HepG2 (cell line): ENCODE data around the gene LRRC8C. TPM values are rescaled to one million over a fixed set of nuclear protein-coding genes. Genes with fewer than 3 reads are reported as not detected.

Experiments
- ATAC-seq: fragments of 200-7000 bp; cut with Tn5 transposase; 3 replicates; pipeline ENCODE4 v1.9.1; 2020; ENCODE audit warnings: mild to moderate bottlenecking, moderate library complexity
- BruUV-seq: library from RNA; stranded (reverse); fragments of 400-500 nt; replicated peaks from 2 replicates; lab custom pipeline; 2021; lab: Mats Ljungman, UMichigan
- CTCF ChIA-PET: fragments of 300-600 bp; formaldehyde crosslinking; extraction: SDS; loops from one replicate; lab custom pipeline; 2021; ENCODE audit warnings: low total read pairs, inconsistent platforms, low intra/inter-chr PET ratio; lab: Yijun Ruan, JAX
- POLR2A ChIA-PET: fragments of 350-600 bp; sonication (Branson Sonifier 250); formaldehyde crosslinking; loops from one replicate; lab custom pipeline; 2020; ENCODE audit warnings: antibody characterized with exemption, inconsistent platforms; lab: Yijun Ruan, JAX
- DNase-seq: peaks from one replicate; pipeline ENCODE4 v3.0.0-alpha.2; 2015; ENCODE audit warnings: low spot score
- FAIRE-seq: peaks from 3 replicates; lab custom pipeline; 2011; peaks lifted over from hg19 to GRCh38; lab: Jason Lieb, UNC
- H2AFZ ChIP-seq: one replicate; pipeline ENCODE4 v1.6.1; 2011; ENCODE audit warnings: low read length, inconsistent platforms
- H3K27ac ChIP-seq: fragments of 300-600 bp; 3 replicates; pipeline ENCODE4 v1.8.0; 2011; ENCODE audit warnings: mixed run types, mild to moderate bottlenecking, mixed read lengths, low read length, inconsistent platforms; ENCODE audit not compliant: insufficient read depth; ENCODE audit errors: extremely low read length
- H3K27me3 ChIP-seq, 2 experiments: fragments of 200-600 bp in 1 of 2; 2 replicates in 1 of 2; 3 replicates in 1 of 2; pipeline versions ENCODE4 v1.6.0 to v1.8.0; 2011; ENCODE audit warnings: low read length in 2 of 2, mild to moderate bottlenecking in 2 of 2, moderate library complexity in 2 of 2, inconsistent platforms in 1 of 2; ENCODE audit not compliant: insufficient read depth in 2 of 2, control insufficient read depth in 1 of 2
- H3K36me3 ChIP-seq, 2 experiments: fragments of 200-600 bp in 1 of 2; replicated peaks in 1 of 2; 2 replicates in 1 of 2; 3 replicates in 1 of 2; pipeline versions ENCODE4 v1.5.1 to v1.8.0; 2011; ENCODE audit warnings: low read length in 2 of 2, inconsistent platforms in 1 of 2; ENCODE audit not compliant: insufficient read depth in 2 of 2, control insufficient read depth in 1 of 2
- H3K4me1 ChIP-seq: 2 replicates; pipeline ENCODE4 v1.5.1; 2012; ENCODE audit warnings: low read length, inconsistent platforms; ENCODE audit not compliant: insufficient read depth
- H3K4me2 ChIP-seq: 2 replicates; pipeline ENCODE4 v1.6.0; 2011; ENCODE audit warnings: low read depth, low read length, inconsistent platforms
- H3K4me3 ChIP-seq, 3 experiments: fragments of 200-600 bp in 1 of 3; sonication (generic), shearing (Covaris generic) in 1 of 3; replicated peaks in 1 of 3; 2 replicates each; pipeline ENCODE4 v1.5.1; 2011 to 2016; ENCODE audit warnings: low read length in 3 of 3, inconsistent platforms in 2 of 3, low read depth in 2 of 3, mild to moderate bottlenecking in 2 of 3, control low read depth in 1 of 3, mixed read lengths in 1 of 3; ENCODE audit not compliant: insufficient read depth in 1 of 3
- H3K79me2 ChIP-seq: one replicate; pipeline ENCODE4 v1.6.1; 2011; ENCODE audit warnings: low read length, inconsistent platforms; ENCODE audit not compliant: insufficient read depth
- H3K9ac ChIP-seq: 2 replicates; pipeline ENCODE4 v1.6.0; 2011; ENCODE audit warnings: mild to moderate bottlenecking, low read depth, low read length, inconsistent platforms; ENCODE audit not compliant: insufficient read depth
- H3K9me3 ChIP-seq: 2 replicates; pipeline ENCODE4 v1.5.1; 2012; ENCODE audit warnings: mild to moderate bottlenecking, low read length
- H4K20me1 ChIP-seq: 2 replicates; pipeline ENCODE4 v1.6.0; 2011; ENCODE audit warnings: inconsistent platforms, mild to moderate bottlenecking, low read length, moderate library complexity; ENCODE audit not compliant: insufficient read depth
- ISL2 ChIP-seq: sonication (generic); formaldehyde crosslinking; IDR thresholded peaks from 2 replicates; pipeline ENCODE4 v1.5.0; 2020; ENCODE audit warnings: missing genetic modification reagents
- MED8 ChIP-seq: sonication (generic); formaldehyde crosslinking; IDR thresholded peaks from 2 replicates; pipeline ENCODE4 v1.8.1; 2023; ENCODE audit warnings: mild to moderate bottlenecking, missing genetic modification reagents; ENCODE audit not compliant: insufficient replicate concordance
- RFX5 ChIP-seq: IDR thresholded peaks from 2 replicates; pipeline ENCODE4 v1.6.1; 2011; ENCODE audit warnings: low read depth, low read length, improper control_type of control experiment
- SMAD1 ChIP-seq: sonication (generic); formaldehyde crosslinking; IDR thresholded peaks from 2 replicates; pipeline ENCODE4 v1.4.0; 2020; ENCODE audit warnings: missing genetic modification reagents, low read depth, mild to moderate bottlenecking, borderline replicate concordance
- SNAPC2 ChIP-seq: sonication (generic); formaldehyde crosslinking; IDR thresholded peaks from 2 replicates; pipeline ENCODE4 v1.8.1; 2022; ENCODE audit warnings: mild to moderate bottlenecking, missing genetic modification reagents
- THAP9 ChIP-seq: sonication (generic); formaldehyde crosslinking; IDR thresholded peaks from 2 replicates; pipeline ENCODE4; 2020; ENCODE audit warnings: missing genetic modification reagents, mild to moderate bottlenecking, borderline replicate concordance
- ZNF12 ChIP-seq: sonication (generic); formaldehyde crosslinking; IDR thresholded peaks from 2 replicates; pipeline ENCODE4 v1.5.0; 2020; ENCODE audit warnings: missing genetic modification reagents
- ZNF18 ChIP-seq: sonication (generic); formaldehyde crosslinking; IDR thresholded peaks from 2 replicates; pipeline ENCODE4 v1.8.0; 2022; ENCODE audit warnings: mild to moderate bottlenecking, missing genetic modification reagents; ENCODE audit not compliant: insufficient replicate concordance
- ZNF333 ChIP-seq: sonication (generic); formaldehyde crosslinking; IDR thresholded peaks from 2 replicates; pipeline ENCODE4 v1.4.0; 2020; ENCODE audit warnings: mild to moderate bottlenecking, missing genetic modification reagents, borderline replicate concordance
- ZNF362 ChIP-seq: sonication (generic); formaldehyde crosslinking; IDR thresholded peaks from 2 replicates; pipeline ENCODE4 v1.4.0; 2020; ENCODE audit warnings: missing genetic modification reagents, mild to moderate bottlenecking, borderline replicate concordance
- ZNF841 ChIP-seq: sonication (generic); formaldehyde crosslinking; IDR thresholded peaks from 2 replicates; pipeline ENCODE4 v1.8.1; 2023; ENCODE audit warnings: missing genetic modification reagents, borderline replicate concordance
- ZNF891 ChIP-seq: sonication (generic); formaldehyde crosslinking; IDR thresholded peaks from 2 replicates; pipeline ENCODE4 v1.5.0; 2020; ENCODE audit warnings: mild to moderate bottlenecking, missing genetic modification reagents
- in situ Hi-C: cut with HindIII; loops from 2 replicates; pipeline ENCODE4 v1.10.0; 2017; ENCODE audit warnings: low pct_unique_long_range_greater_than_20kb; ENCODE audit not compliant: extremely low pct_ligation_motif_present
- intact Hi-C: fragments of 100-400 bp; cut with micrococcal nuclease; formaldehyde crosslinking; loops from one replicate; pipeline ENCODE4 v1.10.0; 2022; ENCODE audit not compliant: unreplicated experiment
- polyA plus RNA-seq, 8 experiments: library from polyadenylated mRNA; depleted of rRNA in 3 of 8; stranded (reverse) in 7 of 8; unstranded in 1 of 8; fragments of >200 nt; fragmentation: Illumina TruSeq in 4 of 8; extraction: Trizol in 4 of 8; gene quantifications; 2 replicates each; pipeline versions ENCODE4 v1.2.1 to v1.2.3, GENCODE V29; 2011 to 2016; ENCODE audit warnings: low read depth in 4 of 8, missing spikeins in 1 of 8, mixed read lengths in 1 of 8; ENCODE audit not compliant: insufficient read depth in 1 of 8
- total RNA-seq, 5 experiments: library from RNA; depleted of rRNA; stranded (reverse); fragments of >200 nt; fragmentation: Illumina TruSeq; extraction: Trizol; gene quantifications; 2 replicates each; pipeline ENCODE4 v1.2.3, GENCODE V29; 2016; ENCODE audit warnings: low read depth in 1 of 5
- TF ChIP-seq, protein P1 (sequence below): sonication (generic); formaldehyde crosslinking; IDR thresholded peaks from 2 replicates; pipeline ENCODE4 v1.4.0; 2020; ENCODE audit warnings: mild to moderate bottlenecking, missing genetic modification reagents
- TF ChIP-seq, protein P2 (sequence below): sonication (generic); formaldehyde crosslinking; IDR thresholded peaks from 2 replicates; pipeline ENCODE4 v1.4.0; 2020; ENCODE audit warnings: missing genetic modification reagents

Gene LRRC8C
- total and polyA plus RNA-seq, 2 of the 13 experiments (the other 11 are each of a cell fraction or from before 2014, with no cell fraction given) = 0.22 to 0.32 TPM

GRCh38 chr1:89682611-89683010, 49.7 kb downstream of the LRRC8C start:
- ATAC-seq (no peak), FAIRE-seq (no peak), DNase-seq (no peak)
- H2AFZ ChIP-seq = no peak overlapping the region
- H3K27ac ChIP-seq = no peak overlapping the region
- no peaks in the 10 kb centered on the region for H3K9me3 ChIP-seq
- H3K36me3 ChIP-seq = no peaks in the 10 kb centered on the region
- no peaks in the 10 kb centered on the region for H3K4me1 ChIP-seq
- in situ Hi-C loops (no loop called here), intact Hi-C loops (no loop called here)
- ChIA-PET CTCF (no interaction called here), POLR2A (no interaction called here)
- BruUV-seq = no TSS peak
- no peaks in the 10 kb centered on the region for H3K79me2 ChIP-seq
- H4K20me1 ChIP-seq = no peaks in the 10 kb centered on the region
- TF ChIP-seq RFX5 = no peak
- TF ChIP-seq ZNF362 (CRISPR knock-in tag) = no peak
- no peak for TF ChIP-seq ZNF333
- no peak for TF ChIP-seq MED8 (CRISPR knock-in tag)
- no peak for TF ChIP-seq ZNF18 (CRISPR knock-in tag)
- no peak for TF ChIP-seq ZNF12
- no peak for TF ChIP-seq ZNF841 (CRISPR knock-in tag)
- no peak for TF ChIP-seq ZNF891 (CRISPR knock-in tag)
- TF ChIP-seq THAP9 (CRISPR knock-in tag) = no peak
- no peak for TF ChIP-seq ISL2 (CRISPR knock-in tag)
- TF ChIP-seq, protein P1, sequence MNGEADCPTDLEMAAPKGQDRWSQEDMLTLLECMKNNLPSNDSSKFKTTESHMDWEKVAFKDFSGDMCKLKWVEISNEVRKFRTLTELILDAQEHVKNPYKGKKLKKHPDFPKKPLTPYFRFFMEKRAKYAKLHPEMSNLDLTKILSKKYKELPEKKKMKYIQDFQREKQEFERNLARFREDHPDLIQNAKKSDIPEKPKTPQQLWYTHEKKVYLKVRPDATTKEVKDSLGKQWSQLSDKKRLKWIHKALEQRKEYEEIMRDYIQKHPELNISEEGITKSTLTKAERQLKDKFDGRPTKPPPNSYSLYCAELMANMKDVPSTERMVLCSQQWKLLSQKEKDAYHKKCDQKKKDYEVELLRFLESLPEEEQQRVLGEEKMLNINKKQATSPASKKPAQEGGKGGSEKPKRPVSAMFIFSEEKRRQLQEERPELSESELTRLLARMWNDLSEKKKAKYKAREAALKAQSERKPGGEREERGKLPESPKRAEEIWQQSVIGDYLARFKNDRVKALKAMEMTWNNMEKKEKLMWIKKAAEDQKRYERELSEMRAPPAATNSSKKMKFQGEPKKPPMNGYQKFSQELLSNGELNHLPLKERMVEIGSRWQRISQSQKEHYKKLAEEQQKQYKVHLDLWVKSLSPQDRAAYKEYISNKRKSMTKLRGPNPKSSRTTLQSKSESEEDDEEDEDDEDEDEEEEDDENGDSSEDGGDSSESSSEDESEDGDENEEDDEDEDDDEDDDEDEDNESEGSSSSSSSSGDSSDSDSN (CRISPR knock-in tag) = no peak
- TF ChIP-seq SNAPC2 (CRISPR knock-in tag) = no peak
- TF ChIP-seq, protein P2, sequence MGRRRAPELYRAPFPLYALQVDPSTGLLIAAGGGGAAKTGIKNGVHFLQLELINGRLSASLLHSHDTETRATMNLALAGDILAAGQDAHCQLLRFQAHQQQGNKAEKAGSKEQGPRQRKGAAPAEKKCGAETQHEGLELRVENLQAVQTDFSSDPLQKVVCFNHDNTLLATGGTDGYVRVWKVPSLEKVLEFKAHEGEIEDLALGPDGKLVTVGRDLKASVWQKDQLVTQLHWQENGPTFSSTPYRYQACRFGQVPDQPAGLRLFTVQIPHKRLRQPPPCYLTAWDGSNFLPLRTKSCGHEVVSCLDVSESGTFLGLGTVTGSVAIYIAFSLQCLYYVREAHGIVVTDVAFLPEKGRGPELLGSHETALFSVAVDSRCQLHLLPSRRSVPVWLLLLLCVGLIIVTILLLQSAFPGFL (CRISPR knock-in tag) = no peak
- TF ChIP-seq SMAD1 (CRISPR knock-in tag) = no peak
- no peak overlapping the region for H3K9ac ChIP-seq
- no peak overlapping the region for H3K4me2 ChIP-seq
- no peak overlapping the region for H3K4me3 ChIP-seq
- no peaks in the 10 kb centered on the region for H3K27me3 ChIP-seq
